ENCODE results near the gene SPSB2.
A peak's percentile ranks its signal among the peaks of the same experiment; 100 is the strongest.
"Not testable (repeated sequence)": the region's sequence is repeated elsewhere in the genome, so short reads cannot be mapped to it uniquely, and the experiment has no call there.

The SPSB2 gene

GRCh38 chr12:6899837-6900519, 26.9 kb upstream of the SPSB2 start:
- DNase-seq, result peak; percentile 20

GRCh38 chr12:6899427-6899826, 26.3 kb upstream of the SPSB2 start:
- DNase-seq, result no peak

- DNase-seq, result no peak
Measured at GRCh38 chr12:6896846-6897435, 23.8 kb upstream of the SPSB2 start.

GRCh38 chr12:6894321-6894720, 21.2 kb upstream of the SPSB2 start:
- DNase-seq, result no peak

- DNase-seq, result not testable (repeated sequence)
Measured at GRCh38 chr12:6892683-6893082, 19.6 kb upstream of the SPSB2 start.

- no peak for DNase-seq
Measured at GRCh38 chr12:6891646-6892001, 18.5 kb upstream of the SPSB2 start.

- DNase-seq, result peak; percentile 99
Measured at GRCh38 chr12:6890789-6891645, 17.9 kb upstream of the SPSB2 start.

GRCh38 chr12:6889775-6890573, 16.9 kb upstream of the SPSB2 start:
- DNase-seq, result not testable (repeated sequence)

- not testable (repeated sequence) for DNase-seq
Measured at GRCh38 chr12:6888794-6889193, 15.7 kb upstream of the SPSB2 start.

- DNase-seq, result no peak
Measured at GRCh38 chr12:6888360-6888759, 15.3 kb upstream of the SPSB2 start.

- DNase-seq, result no peak
Measured at GRCh38 chr12:6887460-6887859, 14.4 kb upstream of the SPSB2 start.

GRCh38 chr12:6886206-6886999, 13.3 kb upstream of the SPSB2 start:
- not testable (repeated sequence) for DNase-seq

GRCh38 chr12:6884539-6884938, 11.4 kb upstream of the SPSB2 start:
- no peak for DNase-seq

GRCh38 chr12:6883683-6884082, 10.6 kb upstream of the SPSB2 start:
- DNase-seq, result no peak

GRCh38 chr12:6883252-6883651, 10.1 kb upstream of the SPSB2 start:
- no peak for DNase-seq

- not testable (repeated sequence) for DNase-seq
Measured at GRCh38 chr12:6879824-6880223, 6.7 kb upstream of the SPSB2 start.

- DNase-seq, result not testable (repeated sequence)
Measured at GRCh38 chr12:6874015-6874368, 889 bp upstream of the SPSB2 start.

- DNase-seq, result peak; percentile 87
Measured at GRCh38 chr12:6872073-6873048, 742 bp downstream of the SPSB2 start.

- peak; percentile 33 for DNase-seq
Measured at GRCh38 chr12:6871052-6871957, 1.8 kb downstream of the SPSB2 start.

- not testable (repeated sequence) for DNase-seq
Measured at GRCh38 chr12:6870304-6870703, 2.8 kb downstream of the SPSB2 start.
